Gastrocnemius medialis (tissue), 4 donors: Measurements from ENCODE around the gene KLHDC4. TPM values are rescaled to one million over a fixed set of nuclear protein-coding genes. Genes with fewer than 3 reads are reported as not detected.

Experiments
- ATAC-seq, 2 donors: fragments of 150-250 bp; one replicate each; pipeline ENCODE4 v1.9.1; 2016
- DNase-seq, 2 donors: peaks; one replicate each; pipeline ENCODE4 v3.0.0-alpha.2; 2019
- H3K27ac ChIP-seq, 4 donors: fragments of 200-600 bp; sonication (generic); 1 replicate in 1 of 4; 2 replicates in 3 of 4; pipeline ENCODE4 v1.5.1; 2016 to 2018; ENCODE audit warnings: mild to moderate bottlenecking in 2 of 4, moderate library complexity in 1 of 4
- H3K27me3 ChIP-seq, 3 donors: fragments of 200-600 bp; sonication (generic) in 2 of 3; 1 replicate in 1 of 3; 2 replicates in 2 of 3; pipeline versions ENCODE4 v1.5.1 to v1.6.0; 2016 to 2019; ENCODE audit warnings: mild to moderate bottlenecking in 1 of 3, moderate library complexity in 1 of 3
- H3K36me3 ChIP-seq, 2 donors: fragments of 200-600 bp; sonication (generic) in 1 of 2; one replicate each; pipeline ENCODE4 v1.5.1; 2017 to 2018
- H3K4me1 ChIP-seq, 2 donors: fragments of 200-600 bp; sonication (generic) in 1 of 2; one replicate each; pipeline ENCODE4 v1.5.1; 2016 to 2017; ENCODE audit warnings: mild to moderate bottlenecking in 2 of 2
- H3K4me3 ChIP-seq, 4 donors: fragments of 200-600 bp; sonication (generic) in 3 of 4; 1 replicate in 1 of 4; 2 replicates in 3 of 4; pipeline ENCODE4 v1.5.1; 2016 to 2019; ENCODE audit warnings: mild to moderate bottlenecking in 2 of 4
- H3K9me3 ChIP-seq, 3 donors: fragments of 200-600 bp; sonication (generic) in 2 of 3; 1 replicate in 1 of 3; 2 replicates in 2 of 3; pipeline ENCODE4 v1.5.1; 2016 to 2019
- POLR2A ChIP-seq, 2 donors: fragments of 450-650 bp; IDR thresholded peaks; one replicate each; pipeline ENCODE4 v1.6.1; 2017; ENCODE audit warnings: antibody characterized with exemption in 2 of 2, mild to moderate bottlenecking in 2 of 2, moderate library complexity in 2 of 2
- in situ Hi-C, 4 donors: fragments of 200-750 bp; cut with MboI; loops; one replicate each; pipeline versions ENCODE4 v1.15.0 to v1.8.0; 2017; ENCODE audit warnings: low sequenced_read_pairs in 4 of 4
- intact Hi-C: fragments of 100-400 bp; cut with DNase I; formaldehyde crosslinking; loops from one replicate; pipeline ENCODE4 v1.15.1; 2023; ENCODE audit warnings: low total_unique reads
- total RNA-seq, 4 donors: library from RNA; depleted of rRNA; stranded (reverse); fragments of >200 nt; gene quantifications; one replicate each; pipeline versions ENCODE4 v1.1.0 to v1.2.3, GENCODE V29; 2016
- TF ChIP-seq, protein P1 (sequence below), 5 experiments: fragments of 450-650 bp in 3 of 5; fragments of 200-600 bp in 2 of 5; sonication (generic) in 2 of 5; IDR thresholded peaks in 4 of 5; conservative IDR thresholded peaks in 1 of 5; 1 replicate in 4 of 5; 2 replicates in 1 of 5; pipeline ENCODE4 v1.5.1; 2016 to 2019; ENCODE audit warnings: antibody characterized with exemption in 5 of 5, mild to moderate bottlenecking in 3 of 5, moderate library complexity in 3 of 5

The KLHDC4 gene
- total RNA-seq, 4 donors from 2014 or later, result 8.2 to 12.7 (median 10.4) TPM

GRCh38 chr16:87690911-87691685, 74.7 kb downstream of the KLHDC4 start:
- H3K27ac ChIP-seq, result no peak overlapping the region
- DNase-seq (no peak), ATAC-seq (no peak)
- peaks cover 24 to 54% (median 37%) of the 10 kb centered on the region in 3 donors for H3K27me3 ChIP-seq
- H3K4me3 ChIP-seq, result no peak overlapping the region
- no peaks in the 10 kb centered on the region for H3K9me3 ChIP-seq
- no peaks in the 10 kb centered on the region for H3K4me1 ChIP-seq
- TF ChIP-seq POLR2A (IDR thresholded peaks at IDR 0.05), result no peak
- TF ChIP-seq, protein P1, sequence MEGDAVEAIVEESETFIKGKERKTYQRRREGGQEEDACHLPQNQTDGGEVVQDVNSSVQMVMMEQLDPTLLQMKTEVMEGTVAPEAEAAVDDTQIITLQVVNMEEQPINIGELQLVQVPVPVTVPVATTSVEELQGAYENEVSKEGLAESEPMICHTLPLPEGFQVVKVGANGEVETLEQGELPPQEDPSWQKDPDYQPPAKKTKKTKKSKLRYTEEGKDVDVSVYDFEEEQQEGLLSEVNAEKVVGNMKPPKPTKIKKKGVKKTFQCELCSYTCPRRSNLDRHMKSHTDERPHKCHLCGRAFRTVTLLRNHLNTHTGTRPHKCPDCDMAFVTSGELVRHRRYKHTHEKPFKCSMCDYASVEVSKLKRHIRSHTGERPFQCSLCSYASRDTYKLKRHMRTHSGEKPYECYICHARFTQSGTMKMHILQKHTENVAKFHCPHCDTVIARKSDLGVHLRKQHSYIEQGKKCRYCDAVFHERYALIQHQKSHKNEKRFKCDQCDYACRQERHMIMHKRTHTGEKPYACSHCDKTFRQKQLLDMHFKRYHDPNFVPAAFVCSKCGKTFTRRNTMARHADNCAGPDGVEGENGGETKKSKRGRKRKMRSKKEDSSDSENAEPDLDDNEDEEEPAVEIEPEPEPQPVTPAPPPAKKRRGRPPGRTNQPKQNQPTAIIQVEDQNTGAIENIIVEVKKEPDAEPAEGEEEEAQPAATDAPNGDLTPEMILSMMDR (IDR thresholded peaks at IDR 0.05 in 4 of 5, conservative IDR thresholded peaks at IDR 0.05 in 1 of 5), result no peak
- in situ Hi-C loops (no loop called here), intact Hi-C loops (no loop called here)
- H3K36me3 ChIP-seq, result no peaks in the 10 kb centered on the region

- Histone ChIP-seq H3K27ac (no peak overlapping the region), H3K4me1 (no peaks in the 10 kb centered on the region), H3K4me3 (no peak overlapping the region), H3K36me3 (no peaks in the 10 kb centered on the region), H3K27me3 (peaks cover 33 to 65% (median 41%) of the 10 kb centered on the region in 3 donors), H3K9me3 (no peaks in the 10 kb centered on the region)
- TF ChIP-seq, protein P1 (IDR thresholded peaks at IDR 0.05 in 4 of 5, conservative IDR thresholded peaks at IDR 0.05 in 1 of 5), result no peak
- TF ChIP-seq POLR2A (IDR thresholded peaks at IDR 0.05), result no peak
- no peak for ATAC-seq
- intact Hi-C loops (no loop called here), in situ Hi-C loops (no loop called here)
- DNase-seq, result no peak
Observed at GRCh38 chr16:87689956-87690465, 75.8 kb downstream of the KLHDC4 start.

GRCh38 chr16:87688876-87689815, 76.6 kb downstream of the KLHDC4 start:
- intact Hi-C loops, result no loop called here
- Histone ChIP-seq H3K9me3 (no peaks in the 10 kb centered on the region), H3K27ac (no peak overlapping the region), H3K27me3 (peaks cover 34 to 71% (median 47%) of the 10 kb centered on the region in 3 donors), H3K4me3 (no peak overlapping the region), H3K4me1 (no peaks in the 10 kb centered on the region), H3K36me3 (no peaks in the 10 kb centered on the region)
- no peak for DNase-seq
- no peak for ATAC-seq
- in situ Hi-C loops, result no loop called here
- TF ChIP-seq, protein P1 (IDR thresholded peaks at IDR 0.05 in 4 of 5, conservative IDR thresholded peaks at IDR 0.05 in 1 of 5), result no peak
- no peak for TF ChIP-seq POLR2A (IDR thresholded peaks at IDR 0.05)

- H3K4me1 ChIP-seq, result no peaks in the 10 kb centered on the region
- intact Hi-C loops (no loop called here), in situ Hi-C loops (no loop called here)
- ATAC-seq, result no peak
- no peaks in the 10 kb centered on the region for H3K9me3 ChIP-seq
- no peak overlapping the region for H3K27ac ChIP-seq
- H3K27me3 ChIP-seq, result peaks cover 34 to 82% (median 55%) of the 10 kb centered on the region in 3 donors
- no peak overlapping the region for H3K4me3 ChIP-seq
- H3K36me3 ChIP-seq, result no peaks in the 10 kb centered on the region
- TF ChIP-seq, protein P1 (IDR thresholded peaks at IDR 0.05 in 4 of 5, conservative IDR thresholded peaks at IDR 0.05 in 1 of 5), result no peak
- TF ChIP-seq POLR2A (IDR thresholded peaks at IDR 0.05), result no peak
- DNase-seq, result no peak
Observed at GRCh38 chr16:87687998-87688529, 77.7 kb downstream of the KLHDC4 start.
